ENCODE measurements around the gene MDFI. TPM values are rescaled to one million over a fixed set of nuclear protein-coding genes. Genes with fewer than 3 reads are reported as not detected.

Gene MDFI
- total RNA-seq, 1 experiment from 2014 or later = 96.4 TPM

DNA sequence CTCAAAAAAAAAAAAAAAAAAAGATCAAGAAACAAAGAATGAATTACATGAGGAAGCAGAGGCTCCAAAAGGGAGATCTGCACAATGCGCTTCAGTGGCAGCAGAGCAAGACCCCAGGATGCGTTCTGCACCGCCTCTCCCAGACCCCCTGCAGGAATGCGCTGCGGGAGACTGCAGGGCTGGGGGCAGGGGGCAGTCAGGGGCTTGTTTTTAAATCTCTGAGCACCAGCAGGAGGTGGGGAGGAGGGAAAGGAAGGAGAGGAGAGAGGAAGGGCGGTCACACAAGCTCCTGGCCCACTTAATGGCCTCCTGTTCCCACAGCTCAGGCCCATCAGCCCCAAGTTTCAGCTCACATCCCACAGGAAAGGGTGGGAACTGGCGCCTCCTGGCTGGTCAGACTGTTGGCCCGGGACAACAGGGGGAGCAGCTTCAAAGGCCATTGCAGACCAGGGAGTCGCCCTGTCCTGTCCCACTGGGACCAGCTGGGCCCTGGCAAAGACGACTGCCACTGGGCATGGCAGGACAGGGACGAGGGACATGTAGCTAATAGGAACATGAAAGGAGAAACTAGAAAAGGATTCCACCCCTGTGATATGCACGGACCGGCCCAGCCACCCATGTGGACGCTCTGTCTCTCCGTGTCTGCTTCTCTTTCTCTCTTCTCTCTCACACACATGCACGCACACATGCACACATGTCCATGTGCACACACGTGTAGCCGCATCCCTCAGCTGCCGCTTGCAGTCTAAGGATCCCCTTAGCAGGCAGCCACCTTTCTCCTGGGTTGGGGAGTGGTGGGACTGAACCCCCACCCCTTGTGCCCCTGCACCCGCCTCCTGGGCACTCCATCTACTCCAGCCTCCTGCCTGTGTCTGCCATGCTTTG lies 62.4 kb downstream of the MDFI start:
- no peaks in the 10 kb centered on the region for H3K9me2 ChIP-seq (replicated peaks; ENCODE audit: low read length)
- DNase-seq = no peak
- H3K4me1 ChIP-seq (ENCODE audit: insufficient read depth, low read length) = peaks cover 14% of the 10 kb centered on the region
- no peaks in the 10 kb centered on the region for H4K20me1 ChIP-seq (ENCODE audit: low read length)
- H3K79me2 ChIP-seq (ENCODE audit: low read length) = no peaks in the 10 kb centered on the region
- H3K4me3 ChIP-seq (ENCODE audit: low read length) = no peak overlapping the region
- no peaks in the 10 kb centered on the region for H3K36me3 ChIP-seq (ENCODE audit: low read depth, low read length)
- ChIA-PET POLR2A (ENCODE audit: unreplicated experiment) (no interaction called here), CTCF (no interaction called here)
- H3K27ac ChIP-seq (ENCODE audit: low read length) = no peak overlapping the region
- no peak overlapping the region for H2AFZ ChIP-seq (ENCODE audit: low read length)
- no peak overlapping the region for H3K4me2 ChIP-seq (ENCODE audit: low read length)
- intact Hi-C loops (cut with micrococcal nuclease) = no loop called here
- TF ChIP-seq EZH2phosphoT487 (IDR thresholded peaks at IDR 0.05; ENCODE audit: borderline replicate concordance, low read length) (no peak), EZH2 (IDR thresholded peaks at IDR 0.05; ENCODE audit: low read length, unreplicated experiment) (no peak)
- TF ChIP-seq, protein P1, sequence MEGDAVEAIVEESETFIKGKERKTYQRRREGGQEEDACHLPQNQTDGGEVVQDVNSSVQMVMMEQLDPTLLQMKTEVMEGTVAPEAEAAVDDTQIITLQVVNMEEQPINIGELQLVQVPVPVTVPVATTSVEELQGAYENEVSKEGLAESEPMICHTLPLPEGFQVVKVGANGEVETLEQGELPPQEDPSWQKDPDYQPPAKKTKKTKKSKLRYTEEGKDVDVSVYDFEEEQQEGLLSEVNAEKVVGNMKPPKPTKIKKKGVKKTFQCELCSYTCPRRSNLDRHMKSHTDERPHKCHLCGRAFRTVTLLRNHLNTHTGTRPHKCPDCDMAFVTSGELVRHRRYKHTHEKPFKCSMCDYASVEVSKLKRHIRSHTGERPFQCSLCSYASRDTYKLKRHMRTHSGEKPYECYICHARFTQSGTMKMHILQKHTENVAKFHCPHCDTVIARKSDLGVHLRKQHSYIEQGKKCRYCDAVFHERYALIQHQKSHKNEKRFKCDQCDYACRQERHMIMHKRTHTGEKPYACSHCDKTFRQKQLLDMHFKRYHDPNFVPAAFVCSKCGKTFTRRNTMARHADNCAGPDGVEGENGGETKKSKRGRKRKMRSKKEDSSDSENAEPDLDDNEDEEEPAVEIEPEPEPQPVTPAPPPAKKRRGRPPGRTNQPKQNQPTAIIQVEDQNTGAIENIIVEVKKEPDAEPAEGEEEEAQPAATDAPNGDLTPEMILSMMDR (conservative IDR thresholded peaks at IDR 0.05; ENCODE audit: low read depth, low read length) = no peak
- BruUV-seq (replicated peaks) = no TSS peak
- no peak overlapping the region for H3K9ac ChIP-seq (ENCODE audit: low read length)
- H3K27me3 ChIP-seq (ENCODE audit: low read length) = no peaks in the 10 kb centered on the region
- H3F3A ChIP-seq (ENCODE audit: low read length, unreplicated experiment) = no peaks in the 10 kb centered on the region
- ATAC-seq = no peak
- H3K9me3 ChIP-seq (ENCODE audit: low read length) = no peaks in the 10 kb centered on the region

DNA sequence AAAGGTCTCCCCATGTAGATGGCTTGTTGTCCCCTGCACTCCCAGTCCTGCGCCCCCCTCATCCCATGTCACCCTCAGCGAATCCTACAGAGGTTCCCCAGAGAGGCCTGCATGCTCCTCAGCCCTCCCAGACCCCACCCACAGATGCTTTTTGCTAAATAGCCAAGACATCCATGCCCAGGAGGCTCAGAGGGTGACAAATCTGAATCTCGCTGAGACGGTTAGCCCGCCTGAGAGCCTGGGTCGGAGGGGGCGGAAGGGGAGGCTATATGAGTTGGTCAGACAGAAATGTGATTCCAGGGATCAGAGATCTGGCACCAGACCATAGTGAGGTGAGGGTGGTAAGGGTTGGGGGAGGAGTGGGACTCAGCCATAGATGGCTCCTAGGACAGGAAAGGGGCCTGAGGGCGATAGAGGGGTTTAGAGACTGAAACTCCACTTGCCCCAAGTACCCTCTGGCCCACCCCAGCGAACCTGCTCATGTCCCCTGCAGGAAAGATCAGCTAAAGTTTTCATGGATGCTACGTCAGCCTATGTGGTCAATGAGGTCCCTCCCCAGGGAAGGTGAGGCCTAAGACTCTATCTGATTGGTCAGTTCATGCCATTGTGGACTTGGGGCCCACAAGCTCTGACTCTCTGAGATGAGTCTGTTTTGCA lies 63.9 kb downstream of the MDFI start:
- ChIA-PET POLR2A (ENCODE audit: unreplicated experiment) (interaction anchor here (0.5 kb wide), 1 partner anchor 623 kb away, joined by 4 read pairs; no protein-coding TSS in a partner anchor), CTCF (no interaction called here)
- no TSS peak for BruUV-seq (replicated peaks)
- Histone ChIP-seq H3K9me2 (replicated peaks; ENCODE audit: low read length) (no peaks in the 10 kb centered on the region), H3K4me1 (ENCODE audit: insufficient read depth, low read length) (peaks cover 21% of the 10 kb centered on the region), H4K20me1 (ENCODE audit: low read length) (no peaks in the 10 kb centered on the region), H3K27ac (ENCODE audit: low read length) (no peak overlapping the region), H3K27me3 (ENCODE audit: low read length) (no peaks in the 10 kb centered on the region), H3K4me3 (ENCODE audit: low read length) (no peak overlapping the region), H3K79me2 (ENCODE audit: low read length) (no peaks in the 10 kb centered on the region), H3K9ac (ENCODE audit: low read length) (no peak overlapping the region), H3K4me2 (ENCODE audit: low read length) (no peak overlapping the region), H3K9me3 (ENCODE audit: low read length) (no peaks in the 10 kb centered on the region), H2AFZ (ENCODE audit: low read length) (no peak overlapping the region), H3K36me3 (ENCODE audit: low read depth, low read length) (no peaks in the 10 kb centered on the region), H3F3A (ENCODE audit: low read length, unreplicated experiment) (no peaks in the 10 kb centered on the region)
- intact Hi-C loops (cut with micrococcal nuclease) = no loop called here
- ATAC-seq (no peak), DNase-seq (no peak)
- TF ChIP-seq EZH2phosphoT487 (IDR thresholded peaks at IDR 0.05; ENCODE audit: borderline replicate concordance, low read length) (no peak), EZH2 (IDR thresholded peaks at IDR 0.05; ENCODE audit: low read length, unreplicated experiment) (no peak)
- TF ChIP-seq, protein P1 (conservative IDR thresholded peaks at IDR 0.05; ENCODE audit: low read depth, low read length) = no peak

Measured in PC-3 (cell line).